ENCODE results near the gene GPC6.

The GPC6 gene

DNA sequence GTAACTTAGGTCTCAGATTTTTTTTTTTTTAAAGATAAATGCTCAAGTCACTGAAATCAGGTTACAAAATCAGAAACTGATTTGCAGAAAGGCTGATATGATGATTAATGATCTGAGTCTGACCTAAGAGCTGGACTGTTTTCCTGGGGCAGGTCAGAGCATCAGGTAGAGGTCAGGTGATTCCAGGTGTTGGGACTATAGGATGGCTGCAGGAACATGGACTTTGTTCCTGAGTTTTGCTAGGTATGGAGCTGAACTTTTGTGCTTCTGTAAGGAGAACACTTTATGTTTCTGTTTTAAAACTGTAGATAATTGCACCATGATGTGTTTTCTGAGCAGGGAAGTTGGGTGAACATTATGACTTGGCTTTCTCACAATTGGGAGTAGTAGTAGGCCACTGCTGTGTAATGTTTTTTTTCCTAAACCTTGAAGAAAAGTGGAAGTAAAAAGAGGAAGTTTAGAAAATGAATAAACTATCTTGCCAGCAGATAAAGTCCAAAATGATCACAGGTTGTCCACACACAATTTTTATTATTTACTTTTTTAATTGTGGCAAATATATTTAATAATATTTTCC lies 955.7 kb downstream of the GPC6 start:
- no peak overlapping the region for H3K4me3 ChIP-seq (ENCODE audit: low read depth, low read length)
- TF ChIP-seq, protein P1, sequence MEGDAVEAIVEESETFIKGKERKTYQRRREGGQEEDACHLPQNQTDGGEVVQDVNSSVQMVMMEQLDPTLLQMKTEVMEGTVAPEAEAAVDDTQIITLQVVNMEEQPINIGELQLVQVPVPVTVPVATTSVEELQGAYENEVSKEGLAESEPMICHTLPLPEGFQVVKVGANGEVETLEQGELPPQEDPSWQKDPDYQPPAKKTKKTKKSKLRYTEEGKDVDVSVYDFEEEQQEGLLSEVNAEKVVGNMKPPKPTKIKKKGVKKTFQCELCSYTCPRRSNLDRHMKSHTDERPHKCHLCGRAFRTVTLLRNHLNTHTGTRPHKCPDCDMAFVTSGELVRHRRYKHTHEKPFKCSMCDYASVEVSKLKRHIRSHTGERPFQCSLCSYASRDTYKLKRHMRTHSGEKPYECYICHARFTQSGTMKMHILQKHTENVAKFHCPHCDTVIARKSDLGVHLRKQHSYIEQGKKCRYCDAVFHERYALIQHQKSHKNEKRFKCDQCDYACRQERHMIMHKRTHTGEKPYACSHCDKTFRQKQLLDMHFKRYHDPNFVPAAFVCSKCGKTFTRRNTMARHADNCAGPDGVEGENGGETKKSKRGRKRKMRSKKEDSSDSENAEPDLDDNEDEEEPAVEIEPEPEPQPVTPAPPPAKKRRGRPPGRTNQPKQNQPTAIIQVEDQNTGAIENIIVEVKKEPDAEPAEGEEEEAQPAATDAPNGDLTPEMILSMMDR (conservative IDR thresholded peaks at IDR 0.05; ENCODE audit: low read depth, low read length), result no peak
- DNase-seq (ENCODE audit: low read depth), result no peak

DNA sequence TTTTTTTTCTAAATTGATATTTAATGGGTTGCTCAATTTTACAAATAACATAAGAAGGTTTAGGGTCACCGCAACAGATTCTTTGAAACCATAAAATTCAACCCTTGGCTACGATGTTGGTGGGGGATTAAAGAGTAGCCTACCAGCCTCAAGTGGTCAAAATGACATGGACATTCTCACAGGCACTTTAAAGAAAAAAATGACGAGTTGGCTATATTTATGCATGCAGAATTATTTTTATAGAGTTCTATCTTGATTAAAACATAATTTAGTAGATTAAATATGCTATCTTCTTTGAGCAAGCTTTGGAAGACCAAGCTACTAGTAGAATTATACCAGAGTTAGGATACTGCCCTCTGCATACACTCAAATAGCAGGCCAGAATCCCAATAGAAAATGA lies 959.9 kb downstream of the GPC6 start:
- TF ChIP-seq, protein P1 (conservative IDR thresholded peaks at IDR 0.05; ENCODE audit: low read depth, low read length), result no peak
- no peak for DNase-seq (ENCODE audit: low read depth)
- no peak overlapping the region for H3K4me3 ChIP-seq (ENCODE audit: low read depth, low read length)

DNA sequence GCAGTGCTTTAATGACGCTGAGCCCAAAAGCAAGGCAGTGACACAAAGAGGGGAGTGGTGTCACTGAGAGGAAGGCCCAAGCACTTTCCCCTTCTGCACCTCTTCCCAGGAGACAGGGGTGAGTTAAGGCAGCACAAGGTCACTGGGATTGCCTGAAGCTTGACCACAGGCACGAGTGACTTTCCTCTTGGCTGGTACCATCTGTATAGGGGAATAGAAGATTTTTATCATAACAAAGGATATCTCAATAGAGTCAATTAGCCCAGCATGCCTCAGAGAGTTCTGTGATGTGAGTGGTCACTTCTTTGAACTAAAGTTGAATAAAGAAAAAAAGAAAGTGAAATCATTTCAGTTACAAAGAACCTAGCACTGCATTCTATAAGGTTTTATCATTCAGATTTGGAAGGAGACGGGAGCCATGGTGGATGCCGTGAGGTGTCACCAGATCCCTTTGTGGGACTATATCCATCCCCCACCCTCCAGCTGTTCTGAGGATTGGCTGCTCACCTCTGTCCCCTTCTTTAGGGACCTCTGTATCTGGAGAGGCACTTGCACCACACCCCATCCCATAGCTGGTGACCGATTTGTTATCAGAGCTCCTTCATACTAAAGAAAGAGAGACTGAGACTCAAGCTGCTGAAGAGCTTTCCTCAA lies 961.7 kb downstream of the GPC6 start:
- no peak for DNase-seq (ENCODE audit: low read depth)
- TF ChIP-seq, protein P1 (conservative IDR thresholded peaks at IDR 0.05; ENCODE audit: low read depth, low read length), result no peak

DNA sequence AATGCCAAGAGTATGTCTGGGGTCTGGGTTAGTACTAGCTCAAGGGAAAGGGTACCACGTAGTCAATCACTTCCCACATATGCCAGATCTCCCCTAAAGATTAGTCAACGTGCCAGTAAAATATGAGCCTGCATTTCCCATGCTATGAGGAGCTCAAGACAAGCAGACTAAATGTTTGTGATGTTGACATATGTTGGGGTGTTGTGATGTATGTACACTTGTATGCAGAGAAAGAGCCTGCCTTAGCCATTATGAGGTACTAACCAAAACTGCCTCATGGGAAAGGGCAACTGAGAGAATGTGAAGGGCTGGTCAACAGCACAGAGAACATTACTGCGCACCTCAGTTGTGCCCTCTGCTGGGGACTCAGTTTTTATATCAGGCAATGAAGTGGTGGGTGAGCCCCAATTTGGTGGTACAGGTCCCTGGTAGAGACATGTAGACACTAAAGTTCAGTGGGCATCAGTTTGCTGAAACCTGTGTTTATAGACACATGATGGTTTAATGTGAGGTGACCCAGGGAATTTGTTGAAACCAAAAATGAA lies 965.9 kb downstream of the GPC6 start:
- no peak overlapping the region for H3K4me3 ChIP-seq (ENCODE audit: low read depth, low read length)
- TF ChIP-seq, protein P1 (conservative IDR thresholded peaks at IDR 0.05; ENCODE audit: low read depth, low read length), result peak; percentile 70
- DNase-seq (ENCODE audit: low read depth), result peak; percentile 63

More for the DNA sequence above, 961.7 kb downstream of the GPC6 start:
- no peak overlapping the region for H3K4me3 ChIP-seq (ENCODE audit: low read depth, low read length)

DNA sequence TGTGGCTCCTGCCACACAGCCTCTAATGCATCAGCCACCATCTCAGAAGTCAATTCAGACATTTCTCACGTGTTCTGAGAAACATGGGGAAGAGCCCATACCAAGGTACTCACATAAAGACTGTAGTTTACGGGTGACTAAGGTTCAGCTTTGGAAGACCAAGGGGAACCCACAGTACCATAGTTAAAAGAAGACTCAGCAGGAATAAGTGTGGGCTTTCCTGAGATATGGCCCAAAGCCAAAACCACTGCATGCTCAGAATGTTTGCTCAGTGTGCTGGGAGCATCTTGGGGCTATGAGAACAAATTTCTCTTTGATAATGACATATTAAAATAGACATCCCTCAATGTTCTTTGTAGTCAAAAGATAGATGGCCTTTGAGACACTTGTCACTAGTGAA lies 969.1 kb downstream of the GPC6 start:
- no peak overlapping the region for H3K4me3 ChIP-seq (ENCODE audit: low read depth, low read length)
- peak; percentile 98 for DNase-seq (ENCODE audit: low read depth)
- TF ChIP-seq, protein P1 (conservative IDR thresholded peaks at IDR 0.05; ENCODE audit: low read depth, low read length), result peak; percentile 6

DNA sequence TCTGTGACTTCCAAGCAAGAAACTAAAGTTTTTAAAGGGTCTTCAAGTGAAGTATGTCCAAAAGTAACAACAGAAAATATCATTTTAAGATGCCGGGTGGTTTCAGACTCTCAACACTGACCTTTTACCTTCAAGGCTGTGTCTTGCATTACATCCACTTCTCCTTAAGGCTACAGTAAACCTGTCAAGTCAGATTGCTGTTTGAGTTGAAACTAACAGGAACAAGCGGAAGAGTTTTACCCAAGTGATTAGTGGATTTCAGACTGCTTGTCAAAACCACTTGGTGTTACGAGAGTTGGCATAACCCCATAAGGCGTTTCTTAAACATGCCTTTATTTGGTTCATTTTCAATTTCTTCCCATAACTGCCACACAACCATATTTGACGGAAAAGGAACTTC lies 969.8 kb downstream of the GPC6 start:
- TF ChIP-seq, protein P1 (conservative IDR thresholded peaks at IDR 0.05; ENCODE audit: low read depth, low read length), result no peak
- no peak for DNase-seq (ENCODE audit: low read depth)
- no peak overlapping the region for H3K4me3 ChIP-seq (ENCODE audit: low read depth, low read length)

DNA sequence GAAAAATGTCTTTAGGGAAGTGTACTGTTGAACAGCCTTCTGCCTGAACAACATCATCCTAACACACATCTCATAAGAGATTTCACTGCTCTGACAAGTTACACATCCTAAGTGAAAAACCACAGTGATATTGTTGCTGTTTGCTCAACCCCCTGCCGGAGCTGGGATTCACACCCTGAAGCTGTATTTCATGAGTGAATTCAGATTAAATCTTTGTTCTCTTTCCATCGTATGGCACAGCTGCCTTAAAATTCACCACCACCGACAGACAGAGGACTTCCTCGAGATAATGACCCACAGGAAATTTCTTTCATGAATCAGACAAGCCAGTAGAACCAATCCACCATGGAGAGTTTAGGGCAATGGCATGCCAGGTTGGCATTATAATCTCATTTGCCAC lies 972.1 kb downstream of the GPC6 start:
- no peak overlapping the region for H3K4me3 ChIP-seq (ENCODE audit: low read depth, low read length)
- DNase-seq (ENCODE audit: low read depth), result peak; percentile 86
- TF ChIP-seq, protein P1 (conservative IDR thresholded peaks at IDR 0.05; ENCODE audit: low read depth, low read length), result no peak

Data from choroid plexus epithelial cell (primary cell).